Stimulated activated CD8-positive, alpha-beta memory T cell treated with anti-CD3 and anti-CD28 coated beads, Interleukin-2, amount 100 ng/mL, for 1 hour (primary cell): Measurements from ENCODE around the gene PDILT.
"Not testable (repeated sequence)": the region's sequence is repeated elsewhere in the genome, so short reads cannot be mapped to it uniquely, and the experiment has no call there.

Source experiments
- DNase-seq, 2 donors: peaks; one replicate each; pipeline ENCODE4 v3.0.0-alpha.2; 2020; ENCODE audit warnings: low read depth in 2 of 2

PDILT gene

GRCh38 chr16:20322696-20323095 lies 81.8 kb downstream of the PDILT start:
- DNase-seq: no peak

- no peak for DNase-seq
Measured at GRCh38 chr16:20321671-20322070, 82.9 kb downstream of the PDILT start.

GRCh38 chr16:20321051-20321450 lies 83.5 kb downstream of the PDILT start:
- DNase-seq: not testable (repeated sequence)

- DNase-seq: no peak
Measured at GRCh38 chr16:20320592-20320991, 83.9 kb downstream of the PDILT start.

GRCh38 chr16:20320178-20320577 lies 84.4 kb downstream of the PDILT start:
- no peak for DNase-seq

GRCh38 chr16:20319406-20319805 lies 85.1 kb downstream of the PDILT start:
- no peak for DNase-seq

GRCh38 chr16:20318437-20318836 lies 86.1 kb downstream of the PDILT start:
- DNase-seq: no peak

- DNase-seq: no peak
Measured at GRCh38 chr16:20318006-20318405, 86.5 kb downstream of the PDILT start.

GRCh38 chr16:20317117-20317516 lies 87.4 kb downstream of the PDILT start:
- no peak for DNase-seq

- no peak for DNase-seq
Measured at GRCh38 chr16:20316715-20317114, 87.8 kb downstream of the PDILT start.

GRCh38 chr16:20315764-20316163 lies 88.8 kb downstream of the PDILT start:
- no peak for DNase-seq

GRCh38 chr16:20314575-20314974 lies 90.0 kb downstream of the PDILT start:
- no peak for DNase-seq

GRCh38 chr16:20313741-20314140 lies 90.8 kb downstream of the PDILT start:
- no peak for DNase-seq

- DNase-seq: not testable (repeated sequence)
Measured at GRCh38 chr16:20312536-20313095, 91.9 kb downstream of the PDILT start.

- DNase-seq: no peak
Measured at GRCh38 chr16:20311548-20311947, 93.0 kb downstream of the PDILT start.

- no peak for DNase-seq
Measured at GRCh38 chr16:20310421-20311395, 93.8 kb downstream of the PDILT start.

- DNase-seq: no peak
Measured at GRCh38 chr16:20309786-20310185, 94.8 kb downstream of the PDILT start.
